Fibroblast of skin of abdomen (primary cell): ENCODE results near the gene CCR3.

Experiments used
- DNase-seq: peaks from one replicate; pipeline ENCODE4 v3.0.0-alpha.2; 2013

The CCR3 gene

GRCh38 chr3:46276497-46277099 is 34.3 kb downstream of the CCR3 start:
- no peak for DNase-seq

- DNase-seq: no peak
These were observed 35.2 kb downstream of the CCR3 start for GRCh38 chr3:46277476-46277875.

- DNase-seq: no peak
These were observed 36.8 kb downstream of the CCR3 start for GRCh38 chr3:46278816-46279672.

- peak; percentile 31 for DNase-seq
These were observed 38.0 kb downstream of the CCR3 start for GRCh38 chr3:46280105-46280797.

- DNase-seq: no peak
These were observed 39.3 kb downstream of the CCR3 start for GRCh38 chr3:46281551-46281950.

- DNase-seq: no peak
These were observed 39.8 kb downstream of the CCR3 start for GRCh38 chr3:46282041-46282440.

GRCh38 chr3:46282696-46283095 is 40.4 kb downstream of the CCR3 start:
- no peak for DNase-seq

- no peak for DNase-seq
These were observed 41.7 kb downstream of the CCR3 start for GRCh38 chr3:46283881-46284450.

GRCh38 chr3:46284981-46285683 is 42.9 kb downstream of the CCR3 start:
- no peak for DNase-seq

GRCh38 chr3:46285931-46286619 is 43.8 kb downstream of the CCR3 start:
- DNase-seq: no peak

GRCh38 chr3:46286947-46287565 is 44.8 kb downstream of the CCR3 start:
- DNase-seq: no peak

- no peak for DNase-seq
These were observed 47.3 kb downstream of the CCR3 start for GRCh38 chr3:46289551-46289950.

- no peak for DNase-seq
These were observed 47.7 kb downstream of the CCR3 start for GRCh38 chr3:46289966-46290365.

GRCh38 chr3:46291046-46291445 is 48.8 kb downstream of the CCR3 start:
- DNase-seq: no peak

GRCh38 chr3:46293035-46293724 is 50.9 kb downstream of the CCR3 start:
- DNase-seq: no peak

GRCh38 chr3:46293991-46294833 is 52.0 kb downstream of the CCR3 start:
- DNase-seq: no peak

GRCh38 chr3:46296826-46297225 is 54.6 kb downstream of the CCR3 start:
- no peak for DNase-seq

GRCh38 chr3:46297658-46298423 is 55.6 kb downstream of the CCR3 start:
- DNase-seq: no peak
